Parathyroid adenoma (tissue), 2 donors: ENCODE results near the gene ZNF618.

Experiments
- H2AFZ ChIP-seq: fragments of 300-600 bp; sonication (generic); one replicate; pipeline ENCODE4 v1.7.0; 2017; ENCODE audit warnings: antibody characterized with exemption, mild to moderate bottlenecking
- H3K27ac ChIP-seq: fragments of 300-600 bp; sonication (generic); one replicate; pipeline ENCODE4 v1.7.0; 2017
- H3K27me3 ChIP-seq: fragments of 300-600 bp; sonication (generic); one replicate; pipeline ENCODE4 v1.7.0; 2017; ENCODE audit warnings: low read length; ENCODE audit not compliant: control insufficient read depth, insufficient read depth
- H3K36me3 ChIP-seq: fragments of 300-600 bp; sonication (generic); one replicate; pipeline ENCODE4 v1.7.0; 2017; ENCODE audit warnings: low read length; ENCODE audit not compliant: control insufficient read depth, insufficient read depth
- H3K4me1 ChIP-seq: fragments of 300-600 bp; sonication (generic); one replicate; pipeline ENCODE4 v1.7.0; 2017; ENCODE audit warnings: control low read depth
- H3K4me2 ChIP-seq: fragments of 300-600 bp; sonication (generic); one replicate; pipeline ENCODE4 v1.7.0; 2017; ENCODE audit warnings: low read length
- H3K4me3 ChIP-seq: fragments of 300-600 bp; sonication (generic); one replicate; pipeline ENCODE4 v1.7.0; 2017; ENCODE audit warnings: low read depth, low read length
- H3K79me2 ChIP-seq: fragments of 300-600 bp; sonication (generic); one replicate; pipeline ENCODE4 v1.7.0; 2017; ENCODE audit warnings: control low read depth
- H3K9ac ChIP-seq: fragments of 300-600 bp; sonication (generic); one replicate; pipeline ENCODE4 v1.7.0; 2017; ENCODE audit warnings: mild to moderate bottlenecking
- H3K9me3 ChIP-seq: fragments of 300-600 bp; sonication (generic); one replicate; pipeline ENCODE4 v1.7.0; 2017; ENCODE audit warnings: low read length; ENCODE audit not compliant: control insufficient read depth
- TF ChIP-seq, protein P1 (sequence below): fragments of 300-600 bp; sonication (generic); IDR thresholded peaks from one replicate; pipeline ENCODE4 v1.7.0; 2017; ENCODE audit warnings: antibody characterized with exemption, mild to moderate bottlenecking
- donor health status: primary hyperparathyroidism.

The ZNF618 gene

DNA sequence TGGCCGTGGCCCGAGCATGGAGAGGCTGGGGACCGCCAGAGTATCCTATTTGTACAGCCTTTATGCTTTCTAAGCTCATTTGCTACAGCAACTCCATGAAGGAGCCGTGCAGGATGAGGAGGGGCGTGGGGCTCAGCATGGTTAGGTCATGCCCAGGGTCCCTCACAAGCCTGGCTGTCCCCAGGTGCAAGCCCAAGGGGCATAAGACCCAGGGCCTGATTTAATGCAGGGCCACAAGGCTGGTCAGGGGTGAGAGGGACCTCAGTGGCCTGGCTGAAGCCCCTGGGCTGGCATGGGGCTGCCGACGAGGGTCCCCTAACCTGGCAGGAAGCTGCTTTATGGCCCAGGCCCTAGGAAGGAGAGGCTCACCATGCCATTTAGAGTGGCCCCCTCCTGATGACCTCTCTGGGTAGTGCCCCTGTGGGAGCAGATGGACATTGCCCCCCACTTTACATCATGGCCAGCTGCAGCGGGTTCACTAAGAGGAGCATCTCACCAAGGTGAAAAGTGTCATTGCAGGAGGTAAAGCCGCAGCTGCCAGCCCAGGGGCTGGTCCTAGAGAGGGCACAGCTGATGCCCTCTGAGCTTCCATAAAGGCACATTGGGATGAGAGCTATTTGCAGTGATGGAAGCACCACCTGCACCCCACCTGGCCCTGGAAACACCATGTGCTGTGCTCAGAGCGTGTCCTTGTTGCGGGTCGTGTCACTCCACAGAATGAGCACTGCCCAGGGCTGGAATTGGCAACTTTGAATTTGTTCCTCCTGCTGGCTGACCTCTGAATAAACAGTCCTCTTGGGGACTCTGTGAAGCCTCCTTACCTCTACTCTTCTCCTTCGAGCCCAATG is 58.9 kb downstream of the ZNF618 start:
- Histone ChIP-seq H3K9ac (no peak overlapping the region), H3K4me2 (no peak overlapping the region), H2AFZ (no peak overlapping the region), H3K4me3 (no peak overlapping the region), H3K36me3 (no peaks in the 10 kb centered on the region), H3K27me3 (no peaks in the 10 kb centered on the region), H3K9me3 (no peaks in the 10 kb centered on the region), H3K79me2 (peaks cover 10% of the 10 kb centered on the region), H3K27ac (no peak overlapping the region), H3K4me1 (no peaks in the 10 kb centered on the region)
- TF ChIP-seq, protein P1, sequence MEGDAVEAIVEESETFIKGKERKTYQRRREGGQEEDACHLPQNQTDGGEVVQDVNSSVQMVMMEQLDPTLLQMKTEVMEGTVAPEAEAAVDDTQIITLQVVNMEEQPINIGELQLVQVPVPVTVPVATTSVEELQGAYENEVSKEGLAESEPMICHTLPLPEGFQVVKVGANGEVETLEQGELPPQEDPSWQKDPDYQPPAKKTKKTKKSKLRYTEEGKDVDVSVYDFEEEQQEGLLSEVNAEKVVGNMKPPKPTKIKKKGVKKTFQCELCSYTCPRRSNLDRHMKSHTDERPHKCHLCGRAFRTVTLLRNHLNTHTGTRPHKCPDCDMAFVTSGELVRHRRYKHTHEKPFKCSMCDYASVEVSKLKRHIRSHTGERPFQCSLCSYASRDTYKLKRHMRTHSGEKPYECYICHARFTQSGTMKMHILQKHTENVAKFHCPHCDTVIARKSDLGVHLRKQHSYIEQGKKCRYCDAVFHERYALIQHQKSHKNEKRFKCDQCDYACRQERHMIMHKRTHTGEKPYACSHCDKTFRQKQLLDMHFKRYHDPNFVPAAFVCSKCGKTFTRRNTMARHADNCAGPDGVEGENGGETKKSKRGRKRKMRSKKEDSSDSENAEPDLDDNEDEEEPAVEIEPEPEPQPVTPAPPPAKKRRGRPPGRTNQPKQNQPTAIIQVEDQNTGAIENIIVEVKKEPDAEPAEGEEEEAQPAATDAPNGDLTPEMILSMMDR, result no peak

DNA sequence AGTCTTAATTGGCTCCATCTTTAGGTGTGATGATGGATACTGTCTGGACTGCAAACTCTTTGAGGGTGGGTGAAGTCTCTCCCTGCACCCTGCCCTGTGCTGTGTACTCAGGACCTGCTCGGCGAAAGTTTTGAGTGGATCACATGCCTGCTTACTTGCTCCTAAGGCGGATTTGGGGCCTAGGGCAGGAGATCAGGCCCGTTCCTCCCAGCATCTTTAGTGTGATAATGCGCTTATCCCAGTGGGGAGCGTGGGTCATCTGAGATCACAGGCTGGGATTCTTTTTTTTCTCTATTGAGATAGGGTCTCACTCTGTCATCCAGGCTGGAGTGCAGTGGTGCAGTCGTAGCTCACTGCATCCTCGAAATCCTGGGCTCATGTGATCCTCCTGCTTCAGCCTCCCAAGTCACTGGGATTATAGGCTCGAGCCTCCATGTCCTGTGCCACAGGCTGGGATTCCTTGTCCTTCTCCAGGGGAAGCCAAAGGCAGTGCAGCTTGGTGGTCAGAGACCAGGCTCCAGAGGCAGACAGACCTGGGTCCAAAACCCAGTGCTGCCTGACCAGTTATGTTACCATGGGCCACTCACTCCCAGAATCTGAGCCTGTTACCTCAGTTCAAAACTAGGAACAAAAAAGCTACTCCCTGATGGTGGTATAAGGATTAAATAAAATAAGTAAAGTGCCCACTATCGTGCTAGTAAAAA is 59.7 kb downstream of the ZNF618 start:
- Histone ChIP-seq H3K4me2 (no peak overlapping the region), H2AFZ (no peak overlapping the region), H3K36me3 (no peaks in the 10 kb centered on the region), H3K4me1 (no peaks in the 10 kb centered on the region), H3K27me3 (no peaks in the 10 kb centered on the region), H3K27ac (no peak overlapping the region), H3K9me3 (no peaks in the 10 kb centered on the region), H3K9ac (no peak overlapping the region), H3K79me2 (peaks cover 9% of the 10 kb centered on the region), H3K4me3 (no peak overlapping the region)
- TF ChIP-seq, protein P1, result no peak

DNA sequence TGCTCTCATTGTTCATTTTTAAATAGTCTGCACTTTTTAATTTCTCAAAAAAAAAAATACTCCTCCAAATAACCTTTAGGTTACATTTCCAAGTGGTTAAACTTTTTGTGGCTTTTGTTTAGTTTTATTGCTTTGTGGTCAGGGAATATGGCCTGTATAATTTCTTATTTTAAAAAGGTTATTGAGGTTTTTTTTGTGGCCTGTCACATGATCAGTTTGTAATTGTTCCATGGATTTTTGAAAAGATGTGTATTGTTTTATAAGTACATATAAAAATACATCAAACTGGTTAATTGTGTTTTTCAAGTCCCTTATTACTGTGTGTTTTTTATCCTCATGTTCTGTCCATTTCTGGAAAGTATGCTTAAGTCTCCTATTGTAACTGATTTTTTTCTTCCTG is 64.0 kb downstream of the ZNF618 start:
- Histone ChIP-seq H3K36me3 (no peaks in the 10 kb centered on the region), H3K9me3 (no peaks in the 10 kb centered on the region), H3K27ac (no peak overlapping the region), H3K79me2 (peaks cover 3% of the 10 kb centered on the region), H3K4me1 (peaks cover 4% of the 10 kb centered on the region), H2AFZ (no peak overlapping the region), H3K4me2 (no peak overlapping the region), H3K4me3 (no peak overlapping the region), H3K27me3 (no peaks in the 10 kb centered on the region), H3K9ac (no peak overlapping the region)
- TF ChIP-seq, protein P1, result no peak

DNA sequence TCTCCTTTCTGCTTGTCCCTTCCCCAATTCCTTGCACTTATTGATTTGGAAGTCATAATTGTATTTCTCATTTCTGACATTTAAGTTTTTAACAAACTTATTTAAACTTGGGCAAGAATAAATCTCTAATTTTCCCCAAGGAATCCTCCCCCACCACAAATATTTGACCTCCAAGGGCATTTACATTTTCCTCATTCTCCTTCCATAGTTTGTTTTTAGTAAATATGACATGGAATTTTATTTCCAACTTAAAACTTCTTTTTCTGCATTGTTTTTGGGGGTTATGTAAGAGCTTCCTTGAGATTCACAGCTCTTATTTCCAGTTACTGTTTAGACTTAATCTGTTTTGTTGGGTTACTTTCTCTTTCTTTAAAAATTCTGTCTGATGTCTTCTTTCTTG is 64.9 kb downstream of the ZNF618 start:
- Histone ChIP-seq H3K79me2 (peaks cover 3% of the 10 kb centered on the region), H3K4me3 (no peak overlapping the region), H3K36me3 (no peaks in the 10 kb centered on the region), H3K4me1 (peaks cover 4% of the 10 kb centered on the region), H3K4me2 (no peak overlapping the region), H3K9me3 (no peaks in the 10 kb centered on the region), H2AFZ (no peak overlapping the region), H3K9ac (no peak overlapping the region), H3K27me3 (no peaks in the 10 kb centered on the region), H3K27ac (no peak overlapping the region)
- TF ChIP-seq, protein P1, result no peak
